ENCODE measurements around the gene SOX18. TPM values are rescaled to one million over a fixed set of nuclear protein-coding genes. Genes with fewer than 3 reads are reported as not detected.

The SOX18 gene
- polyA plus RNA-seq, 3 donors: not detected

DNA sequence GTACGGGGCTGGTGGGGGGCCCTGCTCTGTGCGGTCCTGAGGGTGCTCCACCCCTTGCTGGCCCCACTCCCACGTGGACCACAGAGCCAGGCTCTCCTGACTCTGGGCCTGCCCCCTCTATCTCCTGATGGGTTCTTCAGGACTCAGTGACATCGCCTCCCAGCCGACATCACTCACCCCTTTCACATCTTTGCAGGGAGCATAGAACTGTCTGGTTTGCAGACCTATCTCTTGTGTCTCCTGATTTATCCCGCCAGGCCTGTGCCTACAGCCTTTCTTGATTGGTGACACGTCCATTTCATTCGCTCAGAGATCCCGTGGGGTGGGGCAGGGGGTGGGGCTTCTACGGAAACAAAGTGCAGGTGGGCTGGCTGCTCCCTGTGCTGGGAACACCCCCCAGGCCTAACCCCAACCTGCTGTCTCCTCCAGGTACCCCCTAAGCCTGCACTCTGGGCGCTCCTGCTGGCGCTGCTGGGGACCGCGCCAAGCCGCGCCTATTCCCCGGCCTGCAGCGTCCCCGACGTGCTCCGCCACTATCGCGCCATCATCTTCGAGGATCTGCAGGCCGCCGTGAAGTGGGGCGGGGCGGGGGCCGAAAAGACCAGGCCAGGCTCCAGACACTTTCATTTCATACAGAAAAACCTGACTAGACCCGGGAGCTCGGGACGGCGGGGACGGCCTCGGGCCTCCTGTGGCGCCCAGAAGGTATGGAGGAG is 11.8 kb downstream of the SOX18 start:
- Histone ChIP-seq H3K79me2 (ENCODE audit: insufficient read depth, low read length) (no peaks in the 10 kb centered on the region), H3K4me3 (replicated peaks in 1 of 3; ENCODE audit: low read depth in 2 of 3, low read length in 3 of 3) (no peak overlapping the region), H3K9ac (ENCODE audit: insufficient read depth, low read length, poor library complexity, severe bottlenecking) (no peak overlapping the region), H3K9me3 (replicated peaks in 1 of 2; ENCODE audit: control insufficient read depth in 1 of 2, insufficient read depth in 1 of 2, low read length in 2 of 2) (no peaks in the 10 kb centered on the region), H3K4me2 (replicated peaks; ENCODE audit: extremely low read depth, low read length, poor library complexity, severe bottlenecking) (peak overlapping the region; percentile 76), H3K4me1 (ENCODE audit: control insufficient read depth in 1 of 2, insufficient read depth in 2 of 2, low read length in 2 of 2) (peaks cover 24 to 40% of the 10 kb centered on the region in 2 donors), H2AFZ (ENCODE audit: insufficient read depth, low read depth, low read length, poor library complexity, severe bottlenecking) (no peak overlapping the region), H3K27ac (ENCODE audit: low read depth in 1 of 2, low read length in 2 of 2) (no peak overlapping the region), H3K27me3 (ENCODE audit: control insufficient read depth in 2 of 2, insufficient read depth in 2 of 2, low read length in 2 of 2) (peaks cover 24 to 56% of the 10 kb centered on the region in 2 donors), H4K20me1 (ENCODE audit: insufficient read depth, low read length) (no peaks in the 10 kb centered on the region), H3K36me3 (replicated peaks in 1 of 2; ENCODE audit: control insufficient read depth in 1 of 2, insufficient read depth in 2 of 2, low read length in 2 of 2) (peaks cover 9 to 27% of the 10 kb centered on the region in 2 donors)
- peaks cover 20% of the 10 kb centered on the region for H3K4me1 Mint-ChIP-seq
- intact Hi-C loops (cut with micrococcal nuclease): loop anchor here (2.0 kb wide), 1 partner anchor 83 kb away; no protein-coding TSS in a partner anchor
- H3K27me3 Mint-ChIP-seq (ENCODE audit: low read depth in 3 of 3): peaks cover 51 to 68% (median 56%) of the 10 kb centered on the region in 3 donors
- TF ChIP-seq, protein P1, sequence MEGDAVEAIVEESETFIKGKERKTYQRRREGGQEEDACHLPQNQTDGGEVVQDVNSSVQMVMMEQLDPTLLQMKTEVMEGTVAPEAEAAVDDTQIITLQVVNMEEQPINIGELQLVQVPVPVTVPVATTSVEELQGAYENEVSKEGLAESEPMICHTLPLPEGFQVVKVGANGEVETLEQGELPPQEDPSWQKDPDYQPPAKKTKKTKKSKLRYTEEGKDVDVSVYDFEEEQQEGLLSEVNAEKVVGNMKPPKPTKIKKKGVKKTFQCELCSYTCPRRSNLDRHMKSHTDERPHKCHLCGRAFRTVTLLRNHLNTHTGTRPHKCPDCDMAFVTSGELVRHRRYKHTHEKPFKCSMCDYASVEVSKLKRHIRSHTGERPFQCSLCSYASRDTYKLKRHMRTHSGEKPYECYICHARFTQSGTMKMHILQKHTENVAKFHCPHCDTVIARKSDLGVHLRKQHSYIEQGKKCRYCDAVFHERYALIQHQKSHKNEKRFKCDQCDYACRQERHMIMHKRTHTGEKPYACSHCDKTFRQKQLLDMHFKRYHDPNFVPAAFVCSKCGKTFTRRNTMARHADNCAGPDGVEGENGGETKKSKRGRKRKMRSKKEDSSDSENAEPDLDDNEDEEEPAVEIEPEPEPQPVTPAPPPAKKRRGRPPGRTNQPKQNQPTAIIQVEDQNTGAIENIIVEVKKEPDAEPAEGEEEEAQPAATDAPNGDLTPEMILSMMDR (IDR thresholded peaks at IDR 0.05): no peak
- no peak for DNase-seq
- peaks cover 19 to 23% of the 10 kb centered on the region in 2 donors for H3K36me3 Mint-ChIP-seq
- WGBS (ENCODE audit: insufficient coverage): 10% methylated on average over 28 of the region's 36 CpGs
- peaks cover 0 to 4% (median 2%) of the 10 kb centered on the region in 7 donors for H3K9me3 Mint-ChIP-seq
- peak overlapping the region in 1 of 2 donors; percentile 80 for H3K4me3 Mint-ChIP-seq
- no peak overlapping the region for H3K27ac Mint-ChIP-seq

DNA sequence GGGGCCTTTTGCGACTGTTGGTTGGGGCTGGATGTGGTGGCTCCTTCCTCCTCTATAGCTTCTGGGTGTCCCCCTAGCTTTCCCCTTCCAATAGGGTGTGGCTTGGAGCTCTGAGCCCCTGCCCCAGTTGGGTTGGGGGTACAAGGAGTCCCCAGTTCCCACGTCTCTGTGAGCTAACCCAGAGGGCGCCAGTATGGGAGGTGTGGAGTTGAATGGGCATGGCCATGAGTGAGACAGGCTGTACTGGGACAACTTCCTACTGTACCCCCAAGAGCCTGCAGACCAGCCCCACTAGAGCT is 12.3 kb downstream of the SOX18 start:
- Histone ChIP-seq H3K79me2 (ENCODE audit: insufficient read depth, low read length) (no peaks in the 10 kb centered on the region), H3K4me2 (replicated peaks; ENCODE audit: extremely low read depth, low read length, poor library complexity, severe bottlenecking) (no peak overlapping the region), H3K4me3 (replicated peaks in 1 of 3; ENCODE audit: low read depth in 2 of 3, low read length in 3 of 3) (no peak overlapping the region), H3K9ac (ENCODE audit: insufficient read depth, low read length, poor library complexity, severe bottlenecking) (no peak overlapping the region), H2AFZ (ENCODE audit: insufficient read depth, low read depth, low read length, poor library complexity, severe bottlenecking) (no peak overlapping the region), H3K4me1 (ENCODE audit: control insufficient read depth in 1 of 2, insufficient read depth in 2 of 2, low read length in 2 of 2) (peaks cover 22 to 36% of the 10 kb centered on the region in 2 donors), H3K36me3 (replicated peaks in 1 of 2; ENCODE audit: control insufficient read depth in 1 of 2, insufficient read depth in 2 of 2, low read length in 2 of 2) (peaks cover 14 to 33% of the 10 kb centered on the region in 2 donors), H4K20me1 (ENCODE audit: insufficient read depth, low read length) (no peaks in the 10 kb centered on the region), H3K9me3 (replicated peaks in 1 of 2; ENCODE audit: control insufficient read depth in 1 of 2, insufficient read depth in 1 of 2, low read length in 2 of 2) (no peaks in the 10 kb centered on the region), H3K27me3 (ENCODE audit: control insufficient read depth in 2 of 2, insufficient read depth in 2 of 2, low read length in 2 of 2) (peaks cover 24 to 55% of the 10 kb centered on the region in 2 donors), H3K27ac (ENCODE audit: low read depth in 1 of 2, low read length in 2 of 2) (no peak overlapping the region)
- H3K27ac Mint-ChIP-seq: peak overlapping the region in 1 of 7 donors; percentile 50
- H3K9me3 Mint-ChIP-seq: peaks cover 0 to 4% (median 2%) of the 10 kb centered on the region in 7 donors
- TF ChIP-seq, protein P1 (IDR thresholded peaks at IDR 0.05): no peak
- H3K4me1 Mint-ChIP-seq: peaks cover 19% of the 10 kb centered on the region
- peaks cover 24 to 29% of the 10 kb centered on the region in 2 donors for H3K36me3 Mint-ChIP-seq
- peaks cover 50 to 63% (median 56%) of the 10 kb centered on the region in 3 donors for H3K27me3 Mint-ChIP-seq (ENCODE audit: low read depth in 3 of 3)
- no peak for DNase-seq
- peak overlapping the region in 1 of 2 donors; percentile 80 for H3K4me3 Mint-ChIP-seq
- intact Hi-C loops (cut with micrococcal nuclease): no loop called here
- WGBS (ENCODE audit: insufficient coverage): no CpG with 5 or more reads among the region's 3 CpGs

Measured in CD14-positive monocyte (primary cell).